ENCODE results near the gene NHLH1.

DNA sequence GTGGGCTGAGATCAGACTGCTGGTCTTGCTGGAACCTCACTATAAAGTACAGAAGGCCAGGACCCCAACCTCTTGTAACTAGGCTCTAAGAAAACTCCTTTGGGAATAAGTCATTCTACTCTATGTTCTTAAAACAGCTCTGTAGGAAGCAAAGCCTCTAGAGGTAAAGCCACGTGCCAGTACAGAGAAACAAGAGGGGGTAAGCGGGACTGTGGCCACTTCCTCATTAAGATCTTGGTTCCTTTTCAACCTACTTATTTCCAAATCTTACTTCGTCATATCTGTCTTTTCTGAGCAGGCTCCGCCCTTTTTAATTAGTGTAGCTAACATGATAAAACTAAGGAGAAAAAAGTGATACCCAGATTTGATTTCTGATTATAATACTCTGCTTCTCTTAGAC, 19.9 kb upstream of the NHLH1 start:
- TF ChIP-seq, protein P1, sequence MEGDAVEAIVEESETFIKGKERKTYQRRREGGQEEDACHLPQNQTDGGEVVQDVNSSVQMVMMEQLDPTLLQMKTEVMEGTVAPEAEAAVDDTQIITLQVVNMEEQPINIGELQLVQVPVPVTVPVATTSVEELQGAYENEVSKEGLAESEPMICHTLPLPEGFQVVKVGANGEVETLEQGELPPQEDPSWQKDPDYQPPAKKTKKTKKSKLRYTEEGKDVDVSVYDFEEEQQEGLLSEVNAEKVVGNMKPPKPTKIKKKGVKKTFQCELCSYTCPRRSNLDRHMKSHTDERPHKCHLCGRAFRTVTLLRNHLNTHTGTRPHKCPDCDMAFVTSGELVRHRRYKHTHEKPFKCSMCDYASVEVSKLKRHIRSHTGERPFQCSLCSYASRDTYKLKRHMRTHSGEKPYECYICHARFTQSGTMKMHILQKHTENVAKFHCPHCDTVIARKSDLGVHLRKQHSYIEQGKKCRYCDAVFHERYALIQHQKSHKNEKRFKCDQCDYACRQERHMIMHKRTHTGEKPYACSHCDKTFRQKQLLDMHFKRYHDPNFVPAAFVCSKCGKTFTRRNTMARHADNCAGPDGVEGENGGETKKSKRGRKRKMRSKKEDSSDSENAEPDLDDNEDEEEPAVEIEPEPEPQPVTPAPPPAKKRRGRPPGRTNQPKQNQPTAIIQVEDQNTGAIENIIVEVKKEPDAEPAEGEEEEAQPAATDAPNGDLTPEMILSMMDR (IDR thresholded peaks at IDR 0.05 in 2 of 3, conservative IDR thresholded peaks at IDR 0.05 in 1 of 3; ENCODE audit: control insufficient read depth in 2 of 3, extremely low read depth in 1 of 3, insufficient read depth in 1 of 3, low read depth in 3 of 3, low read length in 3 of 3): no peak
- no peak for TF ChIP-seq ZZZ3 (IDR thresholded peaks at IDR 0.05; ENCODE audit: control insufficient read depth, insufficient read length, low read depth)
- peak; percentile 64 for TF ChIP-seq MEF2B (IDR thresholded peaks at IDR 0.05; ENCODE audit: partially characterized antibody, poor library complexity, severe bottlenecking)
- 0 out of 4 replicates have a peak, but pooled peaks of 1 of the 2 experiments have one; percentile 31 for TF ChIP-seq EP300 (IDR thresholded peaks at IDR 0.05; ENCODE audit: borderline replicate concordance in 1 of 2, control insufficient read depth in 1 of 2, low read depth in 2 of 2, low read length in 2 of 2)
- no peak for TF ChIP-seq RB1 (IDR thresholded peaks at IDR 0.05; ENCODE audit: borderline replicate concordance)
- TF ChIP-seq, protein P2, sequence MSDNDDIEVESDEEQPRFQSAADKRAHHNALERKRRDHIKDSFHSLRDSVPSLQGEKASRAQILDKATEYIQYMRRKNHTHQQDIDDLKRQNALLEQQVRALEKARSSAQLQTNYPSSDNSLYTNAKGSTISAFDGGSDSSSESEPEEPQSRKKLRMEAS (IDR thresholded peaks at IDR 0.05; ENCODE audit: low read depth, low read length): peak; percentile 61; the same call in 1 of the 2 replicates
- no peak for TF ChIP-seq SIN3A (IDR thresholded peaks at IDR 0.05; ENCODE audit: low read depth, low read length)
- no peak for TF ChIP-seq POLR2A (IDR thresholded peaks at IDR 0.05; ENCODE audit: low read depth, low read length)
- no peak for TF ChIP-seq SUZ12 (IDR thresholded peaks at IDR 0.05; ENCODE audit: unreplicated experiment)
- TF ChIP-seq MXI1 (IDR thresholded peaks at IDR 0.05; ENCODE audit: low read depth, low read length): peak; percentile 77; the same call in 1 of the 2 replicates
- TF ChIP-seq WRNIP1 (IDR thresholded peaks at IDR 0.05; ENCODE audit: borderline replicate concordance, low read depth, low read length): no peak
- no peak for TF ChIP-seq CEBPB (IDR thresholded peaks at IDR 0.05; ENCODE audit: borderline replicate concordance in 1 of 2, low read depth in 2 of 2, low read length in 2 of 2)
- TF ChIP-seq SP1 (IDR thresholded peaks at IDR 0.05; ENCODE audit: low read depth, low read length): no peak
- TF ChIP-seq BHLHE40 (IDR thresholded peaks at IDR 0.05; ENCODE audit: borderline replicate concordance in 1 of 2, low read depth in 2 of 2, low read length in 1 of 2): peak; percentile 87 to 90
